HepG2 (cell line): ENCODE measurements around the gene MAN2A1. TPM values are rescaled to one million over a fixed set of nuclear protein-coding genes. Genes with fewer than 3 reads are reported as not detected.

Source experiments
- ATAC-seq: fragments of 200-7000 bp; cut with Tn5 transposase; 3 replicates; pipeline ENCODE4 v1.9.1; 2020; ENCODE audit warnings: mild to moderate bottlenecking, moderate library complexity
- BruUV-seq: library from RNA; stranded (reverse); fragments of 400-500 nt; replicated peaks from 2 replicates; lab custom pipeline; 2021; lab: Mats Ljungman, UMichigan
- CTCF ChIA-PET: fragments of 300-600 bp; formaldehyde crosslinking; extraction: SDS; loops from one replicate; lab custom pipeline; 2021; ENCODE audit warnings: low total read pairs, inconsistent platforms, low intra/inter-chr PET ratio; lab: Yijun Ruan, JAX
- POLR2A ChIA-PET: fragments of 350-600 bp; sonication (Branson Sonifier 250); formaldehyde crosslinking; loops from one replicate; lab custom pipeline; 2020; ENCODE audit warnings: antibody characterized with exemption, inconsistent platforms; lab: Yijun Ruan, JAX
- DNase-seq: peaks from one replicate; pipeline ENCODE4 v3.0.0-alpha.2; 2015; ENCODE audit warnings: low spot score
- FAIRE-seq: peaks from 3 replicates; lab custom pipeline; 2011; peaks lifted over from hg19 to GRCh38; lab: Jason Lieb, UNC
- H2AFZ ChIP-seq: one replicate; pipeline ENCODE4 v1.6.1; 2011; ENCODE audit warnings: low read length, inconsistent platforms
- H3K27ac ChIP-seq: fragments of 300-600 bp; 3 replicates; pipeline ENCODE4 v1.8.0; 2011; ENCODE audit warnings: mixed run types, mild to moderate bottlenecking, mixed read lengths, low read length, inconsistent platforms; ENCODE audit not compliant: insufficient read depth; ENCODE audit errors: extremely low read length
- H3K27me3 ChIP-seq, 2 experiments: fragments of 200-600 bp in 1 of 2; 2 replicates in 1 of 2; 3 replicates in 1 of 2; pipeline versions ENCODE4 v1.6.0 to v1.8.0; 2011; ENCODE audit warnings: low read length in 2 of 2, mild to moderate bottlenecking in 2 of 2, moderate library complexity in 2 of 2, inconsistent platforms in 1 of 2; ENCODE audit not compliant: insufficient read depth in 2 of 2, control insufficient read depth in 1 of 2
- H3K36me3 ChIP-seq, 2 experiments: fragments of 200-600 bp in 1 of 2; replicated peaks in 1 of 2; 2 replicates in 1 of 2; 3 replicates in 1 of 2; pipeline versions ENCODE4 v1.5.1 to v1.8.0; 2011; ENCODE audit warnings: low read length in 2 of 2, inconsistent platforms in 1 of 2; ENCODE audit not compliant: insufficient read depth in 2 of 2, control insufficient read depth in 1 of 2
- H3K4me1 ChIP-seq: 2 replicates; pipeline ENCODE4 v1.5.1; 2012; ENCODE audit warnings: low read length, inconsistent platforms; ENCODE audit not compliant: insufficient read depth
- H3K4me2 ChIP-seq: 2 replicates; pipeline ENCODE4 v1.6.0; 2011; ENCODE audit warnings: low read depth, low read length, inconsistent platforms
- H3K4me3 ChIP-seq, 3 experiments: fragments of 200-600 bp in 1 of 3; sonication (generic), shearing (Covaris generic) in 1 of 3; replicated peaks in 1 of 3; 2 replicates each; pipeline ENCODE4 v1.5.1; 2011 to 2016; ENCODE audit warnings: low read length in 3 of 3, inconsistent platforms in 2 of 3, low read depth in 2 of 3, mild to moderate bottlenecking in 2 of 3, control low read depth in 1 of 3, mixed read lengths in 1 of 3; ENCODE audit not compliant: insufficient read depth in 1 of 3
- H3K79me2 ChIP-seq: one replicate; pipeline ENCODE4 v1.6.1; 2011; ENCODE audit warnings: low read length, inconsistent platforms; ENCODE audit not compliant: insufficient read depth
- H3K9ac ChIP-seq: 2 replicates; pipeline ENCODE4 v1.6.0; 2011; ENCODE audit warnings: mild to moderate bottlenecking, low read depth, low read length, inconsistent platforms; ENCODE audit not compliant: insufficient read depth
- H3K9me3 ChIP-seq: 2 replicates; pipeline ENCODE4 v1.5.1; 2012; ENCODE audit warnings: mild to moderate bottlenecking, low read length
- H4K20me1 ChIP-seq: 2 replicates; pipeline ENCODE4 v1.6.0; 2011; ENCODE audit warnings: inconsistent platforms, mild to moderate bottlenecking, low read length, moderate library complexity; ENCODE audit not compliant: insufficient read depth
- CEBPG ChIP-seq: IDR thresholded peaks from 2 replicates; pipeline ENCODE4 v1.6.1; 2016
- ELK4 ChIP-seq: sonication (generic); formaldehyde crosslinking; IDR thresholded peaks from 2 replicates; pipeline ENCODE4 v1.9.0; 2021; ENCODE audit warnings: missing genetic modification reagents, borderline replicate concordance
- HNF1B ChIP-seq: sonication (generic); formaldehyde crosslinking; IDR thresholded peaks from 2 replicates; pipeline ENCODE4 v1.5.1; 2020; ENCODE audit warnings: mild to moderate bottlenecking, moderate library complexity, missing genetic modification reagents
- NFE2L2 ChIP-seq: fragments of 150-350 bp; IDR thresholded peaks from 2 replicates; pipeline ENCODE4 v1.6.1; 2014; ENCODE audit warnings: low read length
- RELA ChIP-seq: sonication (generic); formaldehyde crosslinking; IDR thresholded peaks from 2 replicates; pipeline ENCODE4 v1.4.0; 2020; ENCODE audit warnings: missing genetic modification reagents
- SIX4 ChIP-seq: sonication (generic); formaldehyde crosslinking; IDR thresholded peaks from 2 replicates; pipeline ENCODE4 v1.4.0; 2020; ENCODE audit warnings: missing genetic modification reagents
- SRSF4 ChIP-seq: fragments of 200-400 bp; formaldehyde crosslinking; IDR thresholded peaks from one replicate; pipeline ENCODE4 v1.6.1; 2018; ENCODE audit warnings: mild to moderate bottlenecking, low read depth, low read length, moderate library complexity; ENCODE audit not compliant: poor library complexity, severe bottlenecking
- ZMAT3 ChIP-seq: sonication (generic); formaldehyde crosslinking; conservative IDR thresholded peaks from 2 replicates; pipeline ENCODE4 v1.7.0; 2021; ENCODE audit warnings: missing genetic modification reagents
- ZNF253 ChIP-seq: sonication (generic); formaldehyde crosslinking; IDR thresholded peaks from 2 replicates; pipeline ENCODE4 v1.8.0; 2022; ENCODE audit warnings: mild to moderate bottlenecking, missing genetic modification reagents, borderline replicate concordance
- ZNF318 ChIP-seq: sonication (generic); formaldehyde crosslinking; IDR thresholded peaks from 2 replicates; pipeline ENCODE4 v1.4.0; 2020; ENCODE audit warnings: mild to moderate bottlenecking, missing genetic modification reagents
- ZNF431 ChIP-seq: sonication (generic); formaldehyde crosslinking; IDR thresholded peaks from 2 replicates; pipeline ENCODE4 v1.9.0; 2022; ENCODE audit warnings: missing genetic modification reagents, low read depth, mild to moderate bottlenecking, borderline replicate concordance
- ZNF446 ChIP-seq: sonication (generic); formaldehyde crosslinking; IDR thresholded peaks from 2 replicates; pipeline ENCODE4 v1.5.0; 2020; ENCODE audit warnings: mild to moderate bottlenecking, missing genetic modification reagents
- ZNF678 ChIP-seq: sonication (generic); formaldehyde crosslinking; IDR thresholded peaks from 2 replicates; pipeline ENCODE4 v1.4.0; 2020; ENCODE audit warnings: mild to moderate bottlenecking, missing genetic modification reagents
- ZNF703 ChIP-seq: sonication (generic); formaldehyde crosslinking; IDR thresholded peaks from 2 replicates; pipeline ENCODE4 v1.5.1; 2020; ENCODE audit warnings: missing genetic modification reagents, mild to moderate bottlenecking, moderate library complexity, borderline replicate concordance
- WGBS: methylation state at CpG from one replicate; pipeline ENCODE4 v1.1.6; 2017; ENCODE audit warnings: low lambda C conversion rate; 5-methylcytosine and 5-hydroxymethylcytosine counted together
- in situ Hi-C: cut with HindIII; loops from 2 replicates; pipeline ENCODE4 v1.10.0; 2017; ENCODE audit warnings: low pct_unique_long_range_greater_than_20kb; ENCODE audit not compliant: extremely low pct_ligation_motif_present
- intact Hi-C: fragments of 100-400 bp; cut with micrococcal nuclease; formaldehyde crosslinking; loops from one replicate; pipeline ENCODE4 v1.10.0; 2022; ENCODE audit not compliant: unreplicated experiment
- polyA plus RNA-seq, 8 experiments: library from polyadenylated mRNA; depleted of rRNA in 3 of 8; stranded (reverse) in 7 of 8; unstranded in 1 of 8; fragments of >200 nt; fragmentation: Illumina TruSeq in 4 of 8; extraction: Trizol in 4 of 8; gene quantifications; 2 replicates each; pipeline versions ENCODE4 v1.2.1 to v1.2.3, GENCODE V29; 2011 to 2016; ENCODE audit warnings: low read depth in 4 of 8, missing spikeins in 1 of 8, mixed read lengths in 1 of 8; ENCODE audit not compliant: insufficient read depth in 1 of 8
- total RNA-seq, 5 experiments: library from RNA; depleted of rRNA; stranded (reverse); fragments of >200 nt; fragmentation: Illumina TruSeq; extraction: Trizol; gene quantifications; 2 replicates each; pipeline ENCODE4 v1.2.3, GENCODE V29; 2016; ENCODE audit warnings: low read depth in 1 of 5

The MAN2A1 gene
- total and polyA plus RNA-seq, 2 of the 13 experiments (the other 11 are each of a cell fraction or from before 2014, with no cell fraction given) = 56.2 to 80.5 TPM

GRCh38 chr5:109880907-109881685 is 191.4 kb downstream of the MAN2A1 start:
- Histone ChIP-seq H3K36me3 (no peaks in the 10 kb centered on the region), H3K27me3 (no peaks in the 10 kb centered on the region), H3K4me3 (no peak overlapping the region), H3K27ac (no peak overlapping the region), H4K20me1 (no peaks in the 10 kb centered on the region), H3K9ac (no peak overlapping the region), H3K4me2 (no peak overlapping the region), H3K79me2 (no peaks in the 10 kb centered on the region), H3K9me3 (no peaks in the 10 kb centered on the region), H2AFZ (no peak overlapping the region), H3K4me1 (peaks cover 15% of the 10 kb centered on the region)
- WGBS = 77% methylated on average over 6 of the region's 6 CpGs
- in situ Hi-C loops (no loop called here), intact Hi-C loops (no loop called here)
- no peak for ATAC-seq
- BruUV-seq = no TSS peak
- ChIA-PET POLR2A (no interaction called here), CTCF (no interaction called here)
- DNase-seq = no peak
- FAIRE-seq = no peak
- TF ChIP-seq RELA (CRISPR knock-in tag) (no peak), SRSF4 (no peak), SIX4 (CRISPR knock-in tag) (no peak), ZNF318 (CRISPR knock-in tag) (no peak), ZNF703 (CRISPR knock-in tag) (no peak), ZMAT3 (CRISPR knock-in tag) (no peak), ZNF678 (CRISPR knock-in tag) (no peak), ZNF253 (CRISPR knock-in tag) (no peak), CEBPG (CRISPR knock-in tag) (no peak), ELK4 (CRISPR knock-in tag) (no peak), ZNF446 (CRISPR knock-in tag) (no peak), HNF1B (CRISPR knock-in tag) (no peak), NFE2L2 (no peak), ZNF431 (CRISPR knock-in tag) (no peak)
